SK-N-SH (cell line): ENCODE measurements around the gene PBLD. TPM values are rescaled to one million over a fixed set of nuclear protein-coding genes. Genes with fewer than 3 reads are reported as not detected.

ENCODE experiments used
- CTCF ChIA-PET: fragments of 300-600, 350-600 bp; formaldehyde crosslinking; extraction: SDS; loops from one replicate; lab custom pipeline; 2021; lab: Yijun Ruan, JAX
- POLR2A ChIA-PET: fragments of 350-600 bp; sonication (Branson Sonifier 250); formaldehyde crosslinking; extraction: SDS; loops from one replicate; lab custom pipeline; 2020; ENCODE audit warnings: antibody characterized with exemption, inconsistent platforms; lab: Yijun Ruan, JAX
- DNase-seq: peaks from one replicate; pipeline ENCODE4 v3.0.0; 2012
- H2AFZ ChIP-seq: fragments of 200-600 bp; sonication (generic); 2 replicates; pipeline ENCODE4 v1.8.1; 2016; ENCODE audit warnings: antibody characterized with exemption, mild to moderate bottlenecking, low read depth
- H3F3A ChIP-seq: fragments of 200-600 bp; sonication (generic); replicated peaks from 2 replicates; pipeline ENCODE3; 2016; ENCODE audit warnings: antibody characterized with exemption, mild to moderate bottlenecking; ENCODE audit not compliant: insufficient read depth
- H3K27ac ChIP-seq, 2 experiments: fragments of 200-500 bp in 1 of 2; fragments of 200-600 bp in 1 of 2; sonication (Bioruptor generic) in 1 of 2; sonication (generic), shearing (Covaris generic) in 1 of 2; 2 replicates each; pipeline versions ENCODE4 v1.5.1 to v1.6.1; 2014 to 2016; ENCODE audit warnings: low read depth in 2 of 2, inconsistent platforms in 1 of 2, low read length in 1 of 2, mild to moderate bottlenecking in 1 of 2, mixed read lengths in 1 of 2
- H3K27me3 ChIP-seq: fragments of 200-600 bp; sonication (generic), shearing (Covaris generic); 2 replicates; pipeline ENCODE4 v1.6.1; 2016; ENCODE audit warnings: mixed run types; ENCODE audit not compliant: insufficient read depth
- H3K36me3 ChIP-seq, 2 experiments: fragments of 200-500 bp in 1 of 2; fragments of 200-600 bp in 1 of 2; sonication (Bioruptor generic) in 1 of 2; sonication (generic) in 1 of 2; replicated peaks in 1 of 2; 2 replicates each; pipeline versions ENCODE3 to v1.5.1; 2014 to 2016; ENCODE audit warnings: low read length in 1 of 2, mild to moderate bottlenecking in 1 of 2; ENCODE audit not compliant: insufficient read depth in 2 of 2, control insufficient read depth in 1 of 2
- H3K4me1 ChIP-seq, 2 experiments: fragments of 200-500 bp in 1 of 2; fragments of 200-600 bp in 1 of 2; sonication (Bioruptor generic) in 1 of 2; sonication (generic), shearing (Covaris generic) in 1 of 2; 2 replicates each; pipeline versions ENCODE4 v1.5.1 to v1.6.1; 2014 to 2016; ENCODE audit warnings: low read depth in 1 of 2, low read length in 1 of 2, mixed run types in 1 of 2; ENCODE audit not compliant: insufficient read depth in 2 of 2, control insufficient read depth in 1 of 2
- H3K4me2 ChIP-seq: fragments of 200-600 bp; sonication (generic), shearing (Covaris generic); 2 replicates; pipeline ENCODE4 v1.6.1; 2017; ENCODE audit warnings: mixed run types
- H3K4me3 ChIP-seq, 2 experiments: fragments of 200-500 bp in 1 of 2; fragments of 200-600 bp in 1 of 2; sonication (Bioruptor generic) in 1 of 2; sonication (generic), shearing (Covaris generic) in 1 of 2; 2 replicates each; pipeline versions ENCODE4 v1.5.1 to v1.8.1; 2014 to 2016; ENCODE audit warnings: low read depth in 2 of 2, inconsistent platforms in 1 of 2, low read length in 1 of 2, mild to moderate bottlenecking in 1 of 2, mixed read lengths in 1 of 2, moderate library complexity in 1 of 2
- H3K79me2 ChIP-seq: fragments of 200-600 bp; sonication (generic); 2 replicates; pipeline ENCODE4 v1.8.1; 2017; ENCODE audit warnings: mild to moderate bottlenecking; ENCODE audit not compliant: insufficient read depth
- H3K9ac ChIP-seq: fragments of 200-600 bp; sonication (generic); 2 replicates; pipeline ENCODE4 v1.6.1; 2017; ENCODE audit warnings: mixed run types
- H3K9me2 ChIP-seq: fragments of 200-600 bp; sonication (generic); 2 replicates; pipeline ENCODE4 v1.6.1; 2017; ENCODE audit warnings: mixed run types
- H3K9me3 ChIP-seq: fragments of 200-600 bp; sonication (generic); 2 replicates; pipeline ENCODE4 v1.6.1; 2017; ENCODE audit warnings: mixed run types, mild to moderate bottlenecking, moderate library complexity
- H4K20me1 ChIP-seq: fragments of 200-600 bp; sonication (generic); 2 replicates; pipeline ENCODE4 v1.6.1; 2017; ENCODE audit warnings: mild to moderate bottlenecking, mixed run types; ENCODE audit not compliant: insufficient read depth
- EZH2phosphoT487 ChIP-seq: fragments of 200-600 bp; sonication (generic); IDR thresholded peaks from 2 replicates; pipeline ENCODE4 v1.6.1; 2017; ENCODE audit warnings: low read depth, mixed run types, mild to moderate bottlenecking, antibody characterized with exemption, moderate library complexity, borderline replicate concordance
- FOXJ3 ChIP-seq: sonication (generic); formaldehyde crosslinking; IDR thresholded peaks from 2 replicates; pipeline ENCODE4 v1.5.1; 2020; ENCODE audit warnings: mild to moderate bottlenecking, missing genetic modification reagents
- NRF1 ChIP-seq: IDR thresholded peaks from 2 replicates; pipeline ENCODE4 v1.6.1; 2012; ENCODE audit warnings: low read depth, mild to moderate bottlenecking, low read length
- RAD21 ChIP-seq: IDR thresholded peaks from 2 replicates; pipeline ENCODE4 v1.6.1; 2012; ENCODE audit warnings: mild to moderate bottlenecking, low read length
- RCOR1 ChIP-seq: fragments of 150-350 bp; IDR thresholded peaks from 2 replicates; pipeline ENCODE4 v1.6.1; 2017; ENCODE audit warnings: antibody characterized with exemption, low read length
- RXRA ChIP-seq: IDR thresholded peaks from 2 replicates; pipeline ENCODE4 v1.4.0; 2012; ENCODE audit warnings: low read depth, mild to moderate bottlenecking, borderline replicate concordance
- SIN3A ChIP-seq: IDR thresholded peaks from 2 replicates; pipeline ENCODE4 v1.6.1; 2012; ENCODE audit warnings: low read depth, mild to moderate bottlenecking, low read length, moderate library complexity, borderline replicate concordance
- SMC3 ChIP-seq: IDR thresholded peaks from 2 replicates; pipeline ENCODE4 v1.6.1; 2012; ENCODE audit warnings: low read depth, low read length, improper control_type of control experiment
- TAF1 ChIP-seq: IDR thresholded peaks from 2 replicates; pipeline ENCODE4 v1.6.1; 2012; ENCODE audit warnings: low read depth, mild to moderate bottlenecking, low read length, moderate library complexity, borderline replicate concordance
- WGBS: methylation state at CpG from one replicate; pipeline ENCODE4 v1.1.6; 2017; ENCODE audit warnings: low lambda C conversion rate; 5-methylcytosine and 5-hydroxymethylcytosine counted together
- polyA plus RNA-seq, 3 experiments: library from polyadenylated mRNA; depleted of rRNA; stranded (reverse); fragments of >200 nt; gene quantifications; 2 replicates each; pipeline ENCODE4 v1.2.3, GENCODE V29; 2012
- TF ChIP-seq, protein P1 (sequence below): fragments of 200-600 bp; sonication (generic); IDR thresholded peaks from 2 replicates; pipeline ENCODE4 v1.6.1; 2017; ENCODE audit warnings: antibody characterized with exemption, mild to moderate bottlenecking, moderate library complexity
- TF ChIP-seq, protein P2 (sequence below): fragments of 150-350 bp; IDR thresholded peaks from 2 replicates; pipeline ENCODE4 v1.6.1; 2017; ENCODE audit warnings: antibody characterized with exemption, low read length, low read depth, borderline replicate concordance

PBLD gene
- polyA plus RNA-seq, 1 of the 3 experiments (the other 2 are of a cell fraction) = 0.94 TPM

DNA sequence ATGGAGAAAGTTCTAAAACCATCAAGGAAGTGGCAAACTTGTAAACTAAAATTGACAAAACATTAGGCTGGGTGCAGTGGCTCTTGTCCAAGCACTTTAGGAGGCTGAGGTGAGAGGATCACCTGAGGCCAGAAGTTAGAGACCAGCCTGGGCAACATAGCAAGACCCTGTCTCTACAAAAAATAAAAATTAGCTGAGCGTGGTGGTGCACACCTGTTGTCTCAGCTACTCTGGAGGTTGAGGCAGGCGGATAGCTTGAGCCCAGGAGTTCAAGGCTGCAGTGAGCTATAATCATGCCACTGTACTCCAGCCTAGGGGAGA lies 30.3 kb downstream of the PBLD start:
- H2AFZ ChIP-seq = no peak overlapping the region
- POLR2A ChIA-PET = interaction anchor here (0.5 kb wide), 1 partner anchor 444 kb away, joined by 4 read pairs; no protein-coding TSS in a partner anchor
- CTCF ChIA-PET = interaction anchor here (0.7 to 5.6 kb wide), 21 partner anchors 9 to 523 kb away, joined by 3 to 111 read pairs (median 6); no protein-coding TSS in a partner anchor

DNA sequence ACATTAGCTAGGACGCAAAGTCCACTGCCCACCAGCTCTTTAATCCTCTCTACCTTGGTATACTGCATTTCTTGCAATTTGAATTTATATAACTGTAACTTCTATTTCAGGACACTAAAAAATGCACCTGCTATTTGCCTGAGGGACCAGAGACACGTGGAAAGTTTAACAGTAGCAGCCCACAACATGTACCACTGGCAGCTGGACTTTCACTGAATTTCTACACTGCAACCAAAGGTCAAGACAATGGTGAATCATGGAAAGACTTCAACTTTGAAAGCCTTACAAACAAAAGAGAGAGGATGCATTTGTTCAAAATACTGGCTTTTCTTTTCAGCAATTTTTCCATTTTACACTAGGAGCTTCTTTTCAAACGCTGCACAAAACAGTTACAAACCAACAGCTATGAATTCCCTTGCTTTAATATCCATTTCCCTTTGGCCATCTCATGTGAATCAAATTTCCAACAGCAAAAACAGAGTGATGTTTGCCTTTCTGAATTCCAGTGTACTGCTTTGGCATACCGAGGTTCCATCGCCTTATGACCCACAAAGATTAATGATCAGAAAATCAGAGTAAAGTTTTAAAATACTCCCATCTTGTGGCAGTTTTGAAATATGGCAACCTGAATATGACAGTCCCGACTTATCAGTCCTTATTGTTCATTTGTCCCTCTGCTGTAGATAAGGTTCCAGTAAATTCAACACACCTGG lies 30.8 kb downstream of the PBLD start:
- CTCF ChIA-PET = interaction anchor here (0.6 to 5.6 kb wide), 43 partner anchors 8 to 605 kb away, joined by 3 to 111 read pairs (median 4); partner anchors contain the start of genes ATOH7, HNRNPH3 and PBLD
- Histone ChIP-seq H3K9me2 (no peaks in the 10 kb centered on the region; the same call in 1 of the 2 replicates), H4K20me1 (no peaks in the 10 kb centered on the region), H3K36me3 (no peaks in the 10 kb centered on the region), H3K79me2 (no peaks in the 10 kb centered on the region), H3K27ac (no peak overlapping the region), H2AFZ (no peak overlapping the region), H3K9me3 (no peaks in the 10 kb centered on the region), H3K9ac (no peak overlapping the region), H3K4me2 (no peak overlapping the region), H3F3A (peaks cover 7% of the 10 kb centered on the region), H3K4me3 (no peak overlapping the region), H3K27me3 (no peaks in the 10 kb centered on the region), H3K4me1 (peaks cover 5 to 8% of the 10 kb centered on the region in 2 experiments; a peak in 2 of 4 replicates)
- DNase-seq = peak; percentile 59
- POLR2A ChIA-PET = interaction anchor here (0.5 kb wide), 1 partner anchor 444 kb away, joined by 4 read pairs; no protein-coding TSS in a partner anchor
- 54% methylated on average over 6 of the region's 6 CpGs for WGBS
- peak; percentile 85 for TF ChIP-seq RAD21
- no peak for TF ChIP-seq EZH2phosphoT487
- TF ChIP-seq, protein P1, sequence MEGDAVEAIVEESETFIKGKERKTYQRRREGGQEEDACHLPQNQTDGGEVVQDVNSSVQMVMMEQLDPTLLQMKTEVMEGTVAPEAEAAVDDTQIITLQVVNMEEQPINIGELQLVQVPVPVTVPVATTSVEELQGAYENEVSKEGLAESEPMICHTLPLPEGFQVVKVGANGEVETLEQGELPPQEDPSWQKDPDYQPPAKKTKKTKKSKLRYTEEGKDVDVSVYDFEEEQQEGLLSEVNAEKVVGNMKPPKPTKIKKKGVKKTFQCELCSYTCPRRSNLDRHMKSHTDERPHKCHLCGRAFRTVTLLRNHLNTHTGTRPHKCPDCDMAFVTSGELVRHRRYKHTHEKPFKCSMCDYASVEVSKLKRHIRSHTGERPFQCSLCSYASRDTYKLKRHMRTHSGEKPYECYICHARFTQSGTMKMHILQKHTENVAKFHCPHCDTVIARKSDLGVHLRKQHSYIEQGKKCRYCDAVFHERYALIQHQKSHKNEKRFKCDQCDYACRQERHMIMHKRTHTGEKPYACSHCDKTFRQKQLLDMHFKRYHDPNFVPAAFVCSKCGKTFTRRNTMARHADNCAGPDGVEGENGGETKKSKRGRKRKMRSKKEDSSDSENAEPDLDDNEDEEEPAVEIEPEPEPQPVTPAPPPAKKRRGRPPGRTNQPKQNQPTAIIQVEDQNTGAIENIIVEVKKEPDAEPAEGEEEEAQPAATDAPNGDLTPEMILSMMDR = peak; percentile 72
- TF ChIP-seq SMC3 = peak; percentile 67

More for the DNA sequence above, 30.3 kb downstream of the PBLD start:
- DNase-seq = no peak
- Histone ChIP-seq H3K4me2 (no peak overlapping the region), H3K9me3 (no peaks in the 10 kb centered on the region), H3K27ac (no peak overlapping the region), H4K20me1 (no peaks in the 10 kb centered on the region), H3K4me3 (no peak overlapping the region), H3K79me2 (no peaks in the 10 kb centered on the region), H3F3A (peaks cover 7% of the 10 kb centered on the region), H3K9me2 (no peaks in the 10 kb centered on the region; the same call in 1 of the 2 replicates), H3K9ac (no peak overlapping the region), H3K27me3 (no peaks in the 10 kb centered on the region), H3K36me3 (no peaks in the 10 kb centered on the region), H3K4me1 (peaks cover 0 to 4% of the 10 kb centered on the region in 2 experiments; a peak in 1 of 4 replicates)
- no peak for TF ChIP-seq TAF1
- no peak for TF ChIP-seq SMC3
- TF ChIP-seq FOXJ3 (CRISPR knock-in tag) = no peak
- TF ChIP-seq RCOR1 = no peak
- TF ChIP-seq, protein P1 = 0 out of 2 replicates have a peak, but pooled peaks have one; percentile 5
- no peak for TF ChIP-seq NRF1
- no peak for TF ChIP-seq SIN3A
- TF ChIP-seq, protein P2, sequence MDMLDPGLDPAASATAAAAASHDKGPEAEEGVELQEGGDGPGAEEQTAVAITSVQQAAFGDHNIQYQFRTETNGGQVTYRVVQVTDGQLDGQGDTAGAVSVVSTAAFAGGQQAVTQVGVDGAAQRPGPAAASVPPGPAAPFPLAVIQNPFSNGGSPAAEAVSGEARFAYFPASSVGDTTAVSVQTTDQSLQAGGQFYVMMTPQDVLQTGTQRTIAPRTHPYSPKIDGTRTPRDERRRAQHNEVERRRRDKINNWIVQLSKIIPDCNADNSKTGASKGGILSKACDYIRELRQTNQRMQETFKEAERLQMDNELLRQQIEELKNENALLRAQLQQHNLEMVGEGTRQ = no peak
- TF ChIP-seq RXRA = no peak
- 62% methylated on average over 2 of the region's 2 CpGs for WGBS
